Measurements from ENCODE around the gene KCNN1.
A peak's percentile ranks its signal among the peaks of the same experiment; 100 is the strongest.
"Not testable (repeated sequence)": the region's sequence is repeated elsewhere in the genome, so short reads cannot be mapped to it uniquely, and the experiment has no call there.

Gene KCNN1

GRCh38 chr19:17966550-17967256 lies at the start of gene KCNN1:
TSS of gene KCNN1 (plus strand) at chr19:17967107. CDS start at chr19:17973889, 6,782 bp downstream.
- Histone ChIP-seq H3K4me1 (ENCODE audit: control insufficient read depth in 5 of 5, insufficient read depth in 5 of 5, low read length in 5 of 5) (peaks cover 0 to 7% (median 4%) of the 10 kb centered on the region in 5 donors), H3K27ac (ENCODE audit: low read depth, low read length) (no peak within 1 kb of the TSS), H3K27me3 (ENCODE audit: control insufficient read depth in 5 of 5, insufficient read depth in 4 of 5, low read length in 5 of 5) (peaks cover 27 to 48% (median 46%) of the 10 kb centered on the region in 5 donors), H3K9ac (ENCODE audit: low read length in 5 of 5) (no peak within 1 kb of the TSS), H3K36me3 (ENCODE audit: control insufficient read depth in 5 of 5, insufficient read depth in 5 of 5, low read length in 5 of 5) (no peaks in the 10 kb centered on the region), H3K4me3 (ENCODE audit: low read depth in 1 of 5, low read length in 5 of 5) (peak within 1 kb of the TSS in 1 of 5 donors; percentile 30), H3K9me3 (ENCODE audit: control insufficient read depth in 5 of 5, low read length in 5 of 5) (no peaks in the 10 kb centered on the region)

DNA sequence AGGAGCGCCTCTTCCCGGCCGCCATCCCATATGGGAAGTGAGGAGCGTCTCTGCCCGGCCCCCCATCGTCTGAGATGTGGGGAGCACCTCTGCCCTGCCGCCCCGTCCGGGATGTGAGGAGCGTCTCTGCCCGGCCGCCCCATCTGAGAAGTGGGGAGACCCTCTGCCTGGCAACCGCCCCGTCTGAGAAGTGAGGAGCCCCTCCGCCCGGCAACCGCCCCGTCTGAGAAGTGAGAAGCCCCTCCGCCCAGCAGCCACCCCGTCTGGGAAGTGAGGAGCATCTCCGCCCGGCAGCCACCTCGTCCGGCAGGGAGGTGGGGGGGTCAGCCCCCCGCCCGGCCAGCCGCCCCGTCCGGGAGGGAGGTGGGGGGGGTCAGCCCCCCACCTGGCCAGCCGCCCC lies 48.8 kb upstream of the KCNN1 start:
- H3K9me3 ChIP-seq (ENCODE audit: control insufficient read depth in 5 of 5, low read length in 5 of 5), result peaks cover 0 to 11% (median 7%) of the 10 kb centered on the region in 5 donors
- H3K9ac ChIP-seq (ENCODE audit: low read length in 5 of 5); H3K27me3 ChIP-seq (ENCODE audit: control insufficient read depth in 5 of 5, insufficient read depth in 4 of 5, low read length in 5 of 5); H3K4me1 ChIP-seq (ENCODE audit: control insufficient read depth in 5 of 5, insufficient read depth in 5 of 5, low read length in 5 of 5); H3K36me3 ChIP-seq (ENCODE audit: control insufficient read depth in 5 of 5, insufficient read depth in 5 of 5, low read length in 5 of 5); H3K4me3 ChIP-seq (ENCODE audit: low read depth in 1 of 5, low read length in 5 of 5); H3K27ac ChIP-seq (ENCODE audit: low read depth, low read length): not testable (repeated sequence)

DNA sequence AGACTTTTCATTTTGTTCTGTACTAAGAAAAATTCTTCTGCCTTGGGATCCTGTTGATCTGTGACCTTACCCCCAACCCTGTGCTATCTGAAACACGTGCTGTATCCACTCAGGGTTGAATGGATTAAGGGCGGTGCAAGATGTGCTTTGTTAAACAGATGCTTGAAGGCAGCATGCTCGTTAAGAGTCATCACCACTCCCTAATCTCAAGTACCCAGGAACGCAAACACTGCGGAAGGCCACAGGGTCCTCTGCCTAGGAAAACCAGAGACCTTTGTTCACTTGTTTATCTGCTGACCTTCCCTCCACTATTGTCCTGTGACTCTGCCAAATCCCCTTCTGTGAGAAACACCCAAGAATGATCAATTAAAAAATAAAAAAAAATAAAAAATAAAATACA lies 47.8 kb upstream of the KCNN1 start:
- H3K27ac ChIP-seq (ENCODE audit: low read depth, low read length); H3K4me1 ChIP-seq (ENCODE audit: control insufficient read depth in 5 of 5, insufficient read depth in 5 of 5, low read length in 5 of 5); H3K36me3 ChIP-seq (ENCODE audit: control insufficient read depth in 5 of 5, insufficient read depth in 5 of 5, low read length in 5 of 5); H3K4me3 ChIP-seq (ENCODE audit: low read depth in 1 of 5, low read length in 5 of 5); H3K9me3 ChIP-seq (ENCODE audit: control insufficient read depth in 5 of 5, low read length in 5 of 5); H3K27me3 ChIP-seq (ENCODE audit: control insufficient read depth in 5 of 5, insufficient read depth in 4 of 5, low read length in 5 of 5); H3K9ac ChIP-seq (ENCODE audit: low read length in 5 of 5): not testable (repeated sequence)

- Histone ChIP-seq H3K4me3 (ENCODE audit: low read depth in 1 of 5, low read length in 5 of 5) (no peak overlapping the region), H3K9me3 (ENCODE audit: control insufficient read depth in 5 of 5, low read length in 5 of 5) (peaks cover 0 to 6% (median 5%) of the 10 kb centered on the region in 5 donors), H3K4me1 (ENCODE audit: control insufficient read depth in 5 of 5, insufficient read depth in 5 of 5, low read length in 5 of 5) (no peaks in the 10 kb centered on the region), H3K27me3 (ENCODE audit: control insufficient read depth in 5 of 5, insufficient read depth in 4 of 5, low read length in 5 of 5) (no peaks in the 10 kb centered on the region), H3K36me3 (ENCODE audit: control insufficient read depth in 5 of 5, insufficient read depth in 5 of 5, low read length in 5 of 5) (no peaks in the 10 kb centered on the region), H3K9ac (ENCODE audit: low read length in 5 of 5) (no peak overlapping the region), H3K27ac (ENCODE audit: low read depth, low read length) (no peak overlapping the region)
Observed at GRCh38 chr19:17920527-17920926, 46.4 kb upstream of the KCNN1 start.

- H3K27ac ChIP-seq (ENCODE audit: low read depth, low read length), result no peak overlapping the region
- no peaks in the 10 kb centered on the region for H3K36me3 ChIP-seq (ENCODE audit: control insufficient read depth in 5 of 5, insufficient read depth in 5 of 5, low read length in 5 of 5)
- no peaks in the 10 kb centered on the region for H3K4me1 ChIP-seq (ENCODE audit: control insufficient read depth in 5 of 5, insufficient read depth in 5 of 5, low read length in 5 of 5)
- no peak overlapping the region for H3K4me3 ChIP-seq (ENCODE audit: low read depth in 1 of 5, low read length in 5 of 5)
- H3K9ac ChIP-seq (ENCODE audit: low read length in 5 of 5), result no peak overlapping the region
- peaks cover 0 to 6% (median 5%) of the 10 kb centered on the region in 5 donors for H3K9me3 ChIP-seq (ENCODE audit: control insufficient read depth in 5 of 5, low read length in 5 of 5)
- H3K27me3 ChIP-seq (ENCODE audit: control insufficient read depth in 5 of 5, insufficient read depth in 4 of 5, low read length in 5 of 5), result no peaks in the 10 kb centered on the region
Observed at GRCh38 chr19:17922138-17922537, 44.8 kb upstream of the KCNN1 start.

DNA sequence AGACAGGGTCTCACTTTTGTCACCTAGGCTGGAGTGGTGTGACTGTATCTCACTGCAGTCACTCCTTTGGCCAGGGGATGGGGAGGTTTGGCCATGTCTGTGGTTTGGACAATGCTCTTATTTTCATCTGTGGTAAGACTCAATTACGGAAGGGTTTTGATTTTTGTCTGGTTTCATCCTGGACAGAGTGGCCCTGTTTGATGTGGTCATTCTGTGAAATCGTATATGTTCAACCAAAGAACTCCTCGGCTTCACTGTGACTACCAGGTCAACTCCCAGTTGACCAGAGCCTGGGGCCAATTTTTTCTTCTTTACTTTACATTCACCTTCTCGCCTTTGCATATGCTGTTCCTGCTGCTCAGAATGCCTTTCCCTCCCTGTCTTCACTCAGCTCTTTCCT lies 40.9 kb upstream of the KCNN1 start:
- Histone ChIP-seq H3K4me3 (ENCODE audit: low read depth in 1 of 5, low read length in 5 of 5) (no peak overlapping the region), H3K9ac (ENCODE audit: low read length in 5 of 5) (no peak overlapping the region), H3K27ac (ENCODE audit: low read depth, low read length) (no peak overlapping the region), H3K4me1 (ENCODE audit: control insufficient read depth in 5 of 5, insufficient read depth in 5 of 5, low read length in 5 of 5) (no peaks in the 10 kb centered on the region), H3K9me3 (ENCODE audit: control insufficient read depth in 5 of 5, low read length in 5 of 5) (no peaks in the 10 kb centered on the region), H3K36me3 (ENCODE audit: control insufficient read depth in 5 of 5, insufficient read depth in 5 of 5, low read length in 5 of 5) (no peaks in the 10 kb centered on the region), H3K27me3 (ENCODE audit: control insufficient read depth in 5 of 5, insufficient read depth in 4 of 5, low read length in 5 of 5) (no peaks in the 10 kb centered on the region)

DNA sequence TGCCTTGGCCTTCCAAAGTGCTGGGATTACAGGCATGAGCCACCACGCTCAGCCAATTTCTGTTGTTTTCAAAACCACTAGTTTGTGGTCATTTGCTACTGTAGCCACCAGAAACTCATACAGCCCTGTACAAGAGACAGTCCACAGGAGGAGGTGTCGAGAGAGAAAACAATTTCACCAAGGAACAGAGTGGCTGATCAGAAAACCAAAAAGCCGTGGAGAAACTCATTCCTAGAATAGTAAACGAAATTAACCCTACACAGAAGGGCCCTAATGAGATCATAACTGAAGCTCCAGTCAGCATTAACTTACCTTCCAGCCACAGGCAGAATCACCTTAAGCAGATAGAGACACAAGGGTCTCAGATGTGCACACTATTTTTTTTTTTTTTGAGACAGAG lies 37.9 kb upstream of the KCNN1 start:
- H3K9ac ChIP-seq (ENCODE audit: low read length in 5 of 5), result no peak overlapping the region
- no peaks in the 10 kb centered on the region for H3K9me3 ChIP-seq (ENCODE audit: control insufficient read depth in 5 of 5, low read length in 5 of 5)
- H3K4me3 ChIP-seq (ENCODE audit: low read depth in 1 of 5, low read length in 5 of 5), result no peak overlapping the region
- no peaks in the 10 kb centered on the region for H3K36me3 ChIP-seq (ENCODE audit: control insufficient read depth in 5 of 5, insufficient read depth in 5 of 5, low read length in 5 of 5)
- H3K27me3 ChIP-seq (ENCODE audit: control insufficient read depth in 5 of 5, insufficient read depth in 4 of 5, low read length in 5 of 5), result no peaks in the 10 kb centered on the region
- H3K4me1 ChIP-seq (ENCODE audit: control insufficient read depth in 5 of 5, insufficient read depth in 5 of 5, low read length in 5 of 5), result peaks cover 4 to 22% (median 20%) of the 10 kb centered on the region in 5 donors
- H3K27ac ChIP-seq (ENCODE audit: low read depth, low read length), result no peak overlapping the region

- H3K27ac ChIP-seq (ENCODE audit: low read depth, low read length), result no peak overlapping the region
- peak overlapping the region; percentile 83 to 92 (median 86) for H3K4me3 ChIP-seq (ENCODE audit: low read depth in 1 of 5, low read length in 5 of 5)
- H3K36me3 ChIP-seq (ENCODE audit: control insufficient read depth in 5 of 5, insufficient read depth in 5 of 5, low read length in 5 of 5), result peaks cover 0 to 5% (median 4%) of the 10 kb centered on the region in 5 donors
- no peaks in the 10 kb centered on the region for H3K9me3 ChIP-seq (ENCODE audit: control insufficient read depth in 5 of 5, low read length in 5 of 5)
- peak overlapping the region in 4 of 5 donors; percentile 8 to 94 (median 53) for H3K9ac ChIP-seq (ENCODE audit: low read length in 5 of 5)
- no peaks in the 10 kb centered on the region for H3K27me3 ChIP-seq (ENCODE audit: control insufficient read depth in 5 of 5, insufficient read depth in 4 of 5, low read length in 5 of 5)
- peaks cover 4 to 27% (median 26%) of the 10 kb centered on the region in 5 donors for H3K4me1 ChIP-seq (ENCODE audit: control insufficient read depth in 5 of 5, insufficient read depth in 5 of 5, low read length in 5 of 5)
Observed at GRCh38 chr19:17931532-17932191, 35.2 kb upstream of the KCNN1 start.

DNA sequence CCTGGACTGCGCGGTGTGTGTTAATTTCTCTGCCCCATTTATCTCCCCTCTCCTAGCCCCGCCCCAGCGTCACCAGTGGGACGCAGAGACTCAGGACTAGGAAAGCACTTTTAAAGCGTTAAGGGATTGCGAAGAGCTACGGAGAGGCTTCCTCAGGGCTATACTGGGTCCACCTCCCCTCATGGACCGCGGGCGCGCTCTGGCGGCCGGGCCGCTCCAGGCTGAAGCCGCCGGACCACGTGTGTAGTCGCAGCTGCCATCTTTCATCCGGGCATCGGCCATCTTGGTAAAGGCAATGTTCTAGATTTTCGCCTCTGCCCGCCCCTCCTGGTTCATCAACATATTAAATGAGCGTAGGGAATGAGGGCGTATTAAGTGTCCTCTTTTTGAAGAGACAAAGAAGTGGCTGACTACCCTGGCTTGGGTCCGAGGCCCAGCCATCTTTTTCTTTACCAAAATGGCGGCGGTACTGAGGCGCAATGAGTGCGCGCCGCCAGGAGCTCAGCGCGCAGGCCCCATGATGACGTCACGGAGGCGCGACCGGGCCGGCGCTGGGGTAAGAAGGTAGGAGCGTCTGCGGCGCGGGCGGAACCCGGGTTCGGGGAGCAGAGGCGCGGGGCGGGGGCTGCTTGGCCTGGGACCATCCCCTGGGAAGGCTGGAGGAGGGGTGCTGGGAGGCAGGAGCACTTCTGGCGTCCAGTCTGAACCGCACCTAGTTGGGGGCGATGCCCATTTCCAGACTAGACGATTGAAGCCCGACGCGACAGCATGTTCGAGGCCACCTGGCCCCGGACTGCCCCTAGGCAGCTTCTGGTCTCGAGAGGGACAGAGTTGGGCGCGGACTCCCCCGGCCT lies 34.2 kb upstream of the KCNN1 start, which contains the start of gene CCDC124:
Gene CCDC124, plus strand, starts transcription at position 531 of the 854 bp plus-strand sequence. CDS start 3,406 bp downstream, outside the sequence.
- no peaks in the 10 kb centered on the region for H3K27me3 ChIP-seq (ENCODE audit: control insufficient read depth in 5 of 5, insufficient read depth in 4 of 5, low read length in 5 of 5)
- peak within 1 kb of the TSS; percentile 81 for H3K27ac ChIP-seq (ENCODE audit: low read depth, low read length)
- peaks cover 0 to 13% (median 10%) of the 10 kb centered on the region in 5 donors for H3K36me3 ChIP-seq (ENCODE audit: control insufficient read depth in 5 of 5, insufficient read depth in 5 of 5, low read length in 5 of 5)
- peaks cover 4 to 27% (median 26%) of the 10 kb centered on the region in 5 donors for H3K4me1 ChIP-seq (ENCODE audit: control insufficient read depth in 5 of 5, insufficient read depth in 5 of 5, low read length in 5 of 5)
- H3K9me3 ChIP-seq (ENCODE audit: control insufficient read depth in 5 of 5, low read length in 5 of 5), result no peaks in the 10 kb centered on the region
- H3K4me3 ChIP-seq (ENCODE audit: low read depth in 1 of 5, low read length in 5 of 5), result peak within 1 kb of the TSS; percentile 83 to 92 (median 86)
- H3K9ac ChIP-seq (ENCODE audit: low read length in 5 of 5), result peak within 1 kb of the TSS; percentile 68 to 94 (median 88)

All from subcutaneous abdominal adipose tissue (tissue), 5 donors.